ENCODE measurements around the gene GPS2.

DNA sequence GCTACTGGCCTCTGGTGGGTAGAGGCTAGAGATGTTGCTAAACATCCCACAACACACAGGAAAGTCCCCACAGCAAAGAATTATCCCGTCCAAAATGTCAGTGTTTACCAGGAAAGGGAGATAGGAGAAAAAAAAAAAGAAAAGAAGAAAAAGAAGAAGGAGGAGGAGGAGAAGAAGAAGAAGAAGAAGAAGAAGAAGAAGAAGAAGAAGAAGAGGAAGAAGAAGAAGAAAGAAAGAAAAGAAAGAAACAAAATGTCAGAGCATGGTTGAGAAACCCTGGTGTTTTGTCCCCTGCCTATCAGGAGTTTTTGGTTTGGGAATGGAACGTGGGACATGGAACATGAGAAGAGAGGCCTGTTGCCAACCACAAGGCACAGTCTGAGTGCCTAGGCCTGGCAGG is 42.2 kb upstream of the GPS2 start:
- TF ChIP-seq, protein P1, sequence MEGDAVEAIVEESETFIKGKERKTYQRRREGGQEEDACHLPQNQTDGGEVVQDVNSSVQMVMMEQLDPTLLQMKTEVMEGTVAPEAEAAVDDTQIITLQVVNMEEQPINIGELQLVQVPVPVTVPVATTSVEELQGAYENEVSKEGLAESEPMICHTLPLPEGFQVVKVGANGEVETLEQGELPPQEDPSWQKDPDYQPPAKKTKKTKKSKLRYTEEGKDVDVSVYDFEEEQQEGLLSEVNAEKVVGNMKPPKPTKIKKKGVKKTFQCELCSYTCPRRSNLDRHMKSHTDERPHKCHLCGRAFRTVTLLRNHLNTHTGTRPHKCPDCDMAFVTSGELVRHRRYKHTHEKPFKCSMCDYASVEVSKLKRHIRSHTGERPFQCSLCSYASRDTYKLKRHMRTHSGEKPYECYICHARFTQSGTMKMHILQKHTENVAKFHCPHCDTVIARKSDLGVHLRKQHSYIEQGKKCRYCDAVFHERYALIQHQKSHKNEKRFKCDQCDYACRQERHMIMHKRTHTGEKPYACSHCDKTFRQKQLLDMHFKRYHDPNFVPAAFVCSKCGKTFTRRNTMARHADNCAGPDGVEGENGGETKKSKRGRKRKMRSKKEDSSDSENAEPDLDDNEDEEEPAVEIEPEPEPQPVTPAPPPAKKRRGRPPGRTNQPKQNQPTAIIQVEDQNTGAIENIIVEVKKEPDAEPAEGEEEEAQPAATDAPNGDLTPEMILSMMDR (IDR thresholded peaks at IDR 0.05; ENCODE audit: low read depth, low read length, poor library complexity, severe bottlenecking), result no peak
- no peak for TF ChIP-seq EZH2phosphoT487 (IDR thresholded peaks at IDR 0.05; ENCODE audit: borderline replicate concordance, low read length)
